Upper lobe of left lung (tissue), 6 donors: ENCODE measurements around the gene MAP3K2. TPM values are rescaled to one million over a fixed set of nuclear protein-coding genes. Genes with fewer than 3 reads are reported as not detected.

ENCODE experiments used
- ATAC-seq, 2 donors: fragments of 200-7000 bp; cut with Tn5 transposase; one replicate each; pipeline ENCODE4 v1.9.1; 2022; ENCODE audit warnings: mild to moderate bottlenecking in 2 of 2, moderate library complexity in 2 of 2; ENCODE audit not compliant: low FRiP score in 2 of 2
- DNase-seq, 2 donors: peaks; one replicate each; pipeline ENCODE4 v3.0.0-alpha.2; 2019 to 2020
- H3K27ac ChIP-seq, 4 donors: fragments of 200-600 bp; sonication (generic); one replicate each; pipeline ENCODE4 v1.5.1; 2016 to 2019
- H3K27me3 ChIP-seq, 4 donors: fragments of 200-600 bp; sonication (generic); one replicate each; pipeline ENCODE4 v1.5.1; 2017 to 2019
- H3K36me3 ChIP-seq, 4 donors: fragments of 200-600 bp; sonication (generic); one replicate each; pipeline ENCODE4 v1.5.1; 2016 to 2019
- H3K4me1 ChIP-seq, 4 donors: fragments of 200-600 bp; sonication (generic); one replicate each; pipeline ENCODE4 v1.5.1; 2018 to 2019
- H3K4me3 ChIP-seq, 4 donors: fragments of 200-600 bp; sonication (generic); one replicate each; pipeline ENCODE4 v1.5.1; 2017 to 2019; ENCODE audit warnings: mild to moderate bottlenecking in 2 of 4, moderate library complexity in 1 of 4
- H3K9me3 ChIP-seq, 4 donors: fragments of 200-600 bp; sonication (generic); one replicate each; pipeline ENCODE4 v1.5.1; 2018 to 2019
- EP300 ChIP-seq, 4 donors: sonication (generic); formaldehyde crosslinking; IDR thresholded peaks; one replicate each; pipeline ENCODE4 v1.5.1; 2017; ENCODE audit warnings: antibody characterized with exemption in 4 of 4, control low read depth in 2 of 4
- POLR2A ChIP-seq, 4 donors: fragments of 450-650 bp; IDR thresholded peaks; one replicate each; pipeline ENCODE4 v1.5.1; 2016 to 2017; ENCODE audit warnings: antibody characterized with exemption in 4 of 4, mild to moderate bottlenecking in 2 of 4
- POLR2AphosphoS5 ChIP-seq, 2 donors: sonication (generic); formaldehyde crosslinking; IDR thresholded peaks; one replicate each; pipeline ENCODE4 v1.5.1; 2017; ENCODE audit warnings: antibody characterized with exemption in 2 of 2
- WGBS, 2 donors: methylation state at CpG; one replicate each; pipeline ENCODE4 v1.1.5; 2017 to 2018; 5-methylcytosine and 5-hydroxymethylcytosine counted together
- total RNA-seq, 6 donors: library from RNA; depleted of rRNA in 4 of 6; stranded (reverse); fragments of >200 nt in 4 of 6; gene quantifications; one replicate each; pipeline versions ENCODE4 v1.1.0 to v1.2.1, GENCODE V29; 2016 to 2021
- TF ChIP-seq, protein P1 (sequence below), 6 experiments: fragments of 450-650 bp in 4 of 6; fragments of 200-600 bp in 2 of 6; sonication (generic) in 2 of 6; IDR thresholded peaks; one replicate each; pipeline ENCODE4 v1.5.1; 2016 to 2019; ENCODE audit warnings: antibody characterized with exemption in 6 of 6
- donor health status: DM: no; HTN: no; CAD: no; lungs with moderate emphysema.
- donor health status: DM: no; HTN: yes; CAD: no; lungs with severe emphysema.

The MAP3K2 gene
- total RNA-seq, 6 donors from 2014 or later, result 43.0 to 79.2 (median 66.9) TPM

DNA sequence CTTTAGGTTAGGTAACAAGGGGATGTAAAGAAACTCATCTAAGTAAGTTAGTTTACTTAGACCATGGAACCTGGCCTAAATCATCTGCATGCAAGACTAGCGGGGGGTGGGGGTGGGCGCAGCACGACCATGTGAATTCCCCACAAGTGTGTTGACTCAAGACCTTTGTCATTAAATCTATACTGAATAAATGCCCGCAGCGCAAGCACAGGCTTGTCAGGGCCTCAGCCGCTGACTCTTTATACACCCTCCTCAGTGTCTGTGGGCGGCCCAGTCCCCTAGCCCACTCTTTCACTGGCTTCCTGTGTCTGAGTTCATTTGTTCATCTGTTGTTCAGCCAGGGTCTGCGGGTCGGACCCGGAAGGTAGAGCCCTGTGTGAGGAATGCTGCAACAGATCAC lies 17.8 kb downstream of the MAP3K2 start:
- Histone ChIP-seq H3K4me1 (peaks cover 0 to 7% (median 4%) of the 10 kb centered on the region in 4 donors), H3K9me3 (peaks cover 0 to 7% (median 5%) of the 10 kb centered on the region in 4 donors), H3K36me3 (no peaks in the 10 kb centered on the region), H3K27me3 (no peaks in the 10 kb centered on the region), H3K4me3 (no peak overlapping the region), H3K27ac (no peak overlapping the region)
- ATAC-seq (no peak), DNase-seq (no peak)
- TF ChIP-seq EP300 (IDR thresholded peaks at IDR 0.05), result no peak
- no peak for TF ChIP-seq POLR2A (IDR thresholded peaks at IDR 0.05)
- no peak for TF ChIP-seq POLR2AphosphoS5 (IDR thresholded peaks at IDR 0.05)
- TF ChIP-seq, protein P1, sequence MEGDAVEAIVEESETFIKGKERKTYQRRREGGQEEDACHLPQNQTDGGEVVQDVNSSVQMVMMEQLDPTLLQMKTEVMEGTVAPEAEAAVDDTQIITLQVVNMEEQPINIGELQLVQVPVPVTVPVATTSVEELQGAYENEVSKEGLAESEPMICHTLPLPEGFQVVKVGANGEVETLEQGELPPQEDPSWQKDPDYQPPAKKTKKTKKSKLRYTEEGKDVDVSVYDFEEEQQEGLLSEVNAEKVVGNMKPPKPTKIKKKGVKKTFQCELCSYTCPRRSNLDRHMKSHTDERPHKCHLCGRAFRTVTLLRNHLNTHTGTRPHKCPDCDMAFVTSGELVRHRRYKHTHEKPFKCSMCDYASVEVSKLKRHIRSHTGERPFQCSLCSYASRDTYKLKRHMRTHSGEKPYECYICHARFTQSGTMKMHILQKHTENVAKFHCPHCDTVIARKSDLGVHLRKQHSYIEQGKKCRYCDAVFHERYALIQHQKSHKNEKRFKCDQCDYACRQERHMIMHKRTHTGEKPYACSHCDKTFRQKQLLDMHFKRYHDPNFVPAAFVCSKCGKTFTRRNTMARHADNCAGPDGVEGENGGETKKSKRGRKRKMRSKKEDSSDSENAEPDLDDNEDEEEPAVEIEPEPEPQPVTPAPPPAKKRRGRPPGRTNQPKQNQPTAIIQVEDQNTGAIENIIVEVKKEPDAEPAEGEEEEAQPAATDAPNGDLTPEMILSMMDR (IDR thresholded peaks at IDR 0.05), result no peak
- 97 to 99% methylated on average over 10 of the region's 10 CpGs for WGBS, 2 donors

- TF ChIP-seq, protein P1 (IDR thresholded peaks at IDR 0.05), result no peak
- TF ChIP-seq EP300 (IDR thresholded peaks at IDR 0.05) (no peak), POLR2A (IDR thresholded peaks at IDR 0.05) (no peak), POLR2AphosphoS5 (IDR thresholded peaks at IDR 0.05) (no peak)
- no peaks in the 10 kb centered on the region for H3K27me3 ChIP-seq
- DNase-seq (no peak), ATAC-seq (no peak)
- H3K4me3 ChIP-seq, result no peak overlapping the region
- H3K27ac ChIP-seq, result no peak overlapping the region
- no peaks in the 10 kb centered on the region for H3K36me3 ChIP-seq
- peaks cover 0 to 8% (median 7%) of the 10 kb centered on the region in 4 donors for H3K4me1 ChIP-seq
- H3K9me3 ChIP-seq, result peaks cover 0 to 3% (median 0%) of the 10 kb centered on the region in 4 donors
- 85 to 94% methylated on average over 2 of the region's 2 CpGs for WGBS, 2 donors
These were observed 22.5 kb downstream of the MAP3K2 start for GRCh38 chr2:127365211-127365643.

GRCh38 chr2:127362971-127363370 lies 24.8 kb downstream of the MAP3K2 start:
- DNase-seq (no peak), ATAC-seq (no peak)
- Histone ChIP-seq H3K4me3 (no peak overlapping the region), H3K9me3 (no peaks in the 10 kb centered on the region), H3K4me1 (peaks cover 4 to 16% (median 9%) of the 10 kb centered on the region in 4 donors), H3K27me3 (no peaks in the 10 kb centered on the region), H3K27ac (no peak overlapping the region), H3K36me3 (no peaks in the 10 kb centered on the region)
- WGBS, 2 donors, result 60 to 64% methylated on average over 5 of the region's 5 CpGs
- no peak for TF ChIP-seq EP300 (IDR thresholded peaks at IDR 0.05)
- no peak for TF ChIP-seq POLR2AphosphoS5 (IDR thresholded peaks at IDR 0.05)
- TF ChIP-seq, protein P1 (IDR thresholded peaks at IDR 0.05), result no peak
- TF ChIP-seq POLR2A (IDR thresholded peaks at IDR 0.05), result no peak

GRCh38 chr2:127361929-127362885 lies 25.6 kb downstream of the MAP3K2 start:
- Histone ChIP-seq H3K36me3 (no peaks in the 10 kb centered on the region), H3K4me3 (no peak overlapping the region), H3K27ac (no peak overlapping the region), H3K9me3 (no peaks in the 10 kb centered on the region), H3K4me1 (peaks cover 4 to 17% (median 9%) of the 10 kb centered on the region in 4 donors), H3K27me3 (no peaks in the 10 kb centered on the region)
- 82 to 84% methylated on average over 10 of the region's 10 CpGs for WGBS, 2 donors
- DNase-seq, result no peak
- ATAC-seq, result no peak
- no peak for TF ChIP-seq EP300 (IDR thresholded peaks at IDR 0.05)
- no peak for TF ChIP-seq POLR2AphosphoS5 (IDR thresholded peaks at IDR 0.05)
- no peak for TF ChIP-seq POLR2A (IDR thresholded peaks at IDR 0.05)
- TF ChIP-seq, protein P1 (IDR thresholded peaks at IDR 0.05), result no peak
